HG03045 (cell line): Measurements from ENCODE around the gene CDR2.
"Not testable (repeated sequence)": the region's sequence is repeated elsewhere in the genome, so short reads cannot be mapped to it uniquely, and the experiment has no call there.

Experiments used
- ATAC-seq: cut with Tn5 transposase; IDR thresholded peaks from one replicate; pipeline ENCODE4 v1.9.1; 2021; ENCODE audit warnings: mild to moderate bottlenecking, moderate library complexity; ENCODE audit not compliant: unreplicated experiment

CDR2 gene

DNA sequence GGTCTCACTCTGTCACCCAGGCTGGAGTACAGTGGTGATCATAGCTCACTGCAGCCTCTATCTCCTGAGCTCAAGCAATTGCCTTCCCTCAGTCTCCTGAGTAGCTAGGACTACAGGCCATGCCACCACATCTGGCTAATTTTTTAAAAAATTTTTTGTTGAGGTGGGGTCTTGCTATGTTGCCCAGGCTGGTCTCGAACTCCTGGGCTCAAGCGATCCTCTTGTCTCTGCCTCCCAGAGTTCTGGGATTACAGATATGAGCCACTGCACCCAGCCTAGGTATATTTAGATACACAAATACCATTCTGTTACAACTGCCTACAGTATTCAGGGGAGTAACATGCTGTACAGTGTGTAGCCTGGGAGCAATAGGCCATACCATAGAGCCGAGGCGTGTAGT lies 62.9 kb downstream of the CDR2 start:
- ATAC-seq = no peak

DNA sequence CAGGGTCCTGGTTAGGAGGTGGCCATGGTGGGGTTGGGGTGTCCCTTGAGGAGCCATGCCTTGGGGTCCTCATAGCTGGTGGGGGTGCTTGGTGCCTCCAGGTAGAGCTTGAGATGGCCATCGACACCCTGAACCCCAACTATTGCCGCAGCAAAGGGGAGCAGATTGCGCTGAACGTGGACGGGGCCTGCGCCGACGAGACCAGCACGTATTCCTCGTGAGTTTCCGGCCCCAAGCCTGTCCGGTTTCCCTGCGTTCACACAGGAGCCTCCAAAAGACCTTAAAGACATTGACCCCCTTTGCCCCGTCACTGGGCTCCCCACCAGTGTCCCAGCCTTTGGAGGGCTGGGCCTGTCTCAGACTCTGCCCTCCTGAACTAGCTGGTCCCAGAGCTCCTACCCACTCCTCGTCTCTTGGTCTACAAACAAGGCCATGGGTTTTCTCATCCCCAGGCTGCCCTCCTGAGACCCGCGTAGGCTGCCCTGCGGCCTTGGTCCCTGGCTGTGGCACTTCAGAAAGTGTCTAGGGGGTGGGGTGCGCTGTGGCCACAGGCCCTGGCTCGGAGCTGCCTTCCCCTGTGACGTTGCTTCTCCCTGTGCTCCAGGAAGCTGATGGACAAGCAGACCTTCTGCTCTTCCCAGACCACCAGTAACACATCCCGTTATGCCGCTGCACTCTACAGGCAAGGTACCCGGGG lies 65.4 kb downstream of the CDR2 start:
- no peak for ATAC-seq

DNA sequence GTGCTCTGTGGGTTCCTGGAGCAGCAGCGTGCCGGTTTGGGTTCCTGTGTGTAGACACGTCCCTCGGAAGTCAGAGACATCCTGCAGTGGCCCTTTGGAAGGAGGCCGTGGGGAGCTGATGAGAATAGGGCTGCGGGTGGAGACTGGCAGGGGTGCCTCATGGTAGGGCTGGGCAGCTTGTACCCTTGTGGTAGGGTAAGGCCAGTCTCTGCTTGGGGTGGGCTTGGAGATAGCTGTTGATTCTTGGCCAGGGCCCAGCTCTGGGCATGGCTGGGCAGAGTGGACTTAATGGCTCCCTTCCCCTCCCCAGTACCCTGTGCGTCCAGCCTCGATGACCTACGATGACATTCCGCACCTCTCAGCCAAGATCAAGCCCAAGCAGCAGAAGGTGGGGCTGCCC lies 66.6 kb downstream of the CDR2 start:
- no peak for ATAC-seq

DNA sequence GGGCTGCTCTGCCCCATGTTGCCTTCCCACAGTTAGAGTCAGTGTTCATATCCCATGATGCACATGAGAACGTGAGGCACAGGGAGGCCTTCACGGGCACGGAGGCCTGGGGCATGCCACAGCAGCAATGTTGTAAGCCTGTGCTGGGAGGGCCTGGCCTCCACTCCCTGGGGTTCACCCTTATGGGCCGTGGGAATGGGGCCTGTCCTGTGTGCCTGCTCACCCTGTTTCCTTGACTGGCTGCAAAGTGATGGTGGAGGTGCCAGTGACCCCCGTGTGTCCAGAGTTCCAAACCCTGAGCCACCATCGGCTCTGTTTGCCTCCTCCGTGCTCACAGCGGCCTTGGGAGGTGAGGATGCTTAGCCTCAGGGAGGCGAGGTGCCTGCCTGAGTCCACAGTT lies 67.6 kb downstream of the CDR2 start:
- no peak for ATAC-seq

DNA sequence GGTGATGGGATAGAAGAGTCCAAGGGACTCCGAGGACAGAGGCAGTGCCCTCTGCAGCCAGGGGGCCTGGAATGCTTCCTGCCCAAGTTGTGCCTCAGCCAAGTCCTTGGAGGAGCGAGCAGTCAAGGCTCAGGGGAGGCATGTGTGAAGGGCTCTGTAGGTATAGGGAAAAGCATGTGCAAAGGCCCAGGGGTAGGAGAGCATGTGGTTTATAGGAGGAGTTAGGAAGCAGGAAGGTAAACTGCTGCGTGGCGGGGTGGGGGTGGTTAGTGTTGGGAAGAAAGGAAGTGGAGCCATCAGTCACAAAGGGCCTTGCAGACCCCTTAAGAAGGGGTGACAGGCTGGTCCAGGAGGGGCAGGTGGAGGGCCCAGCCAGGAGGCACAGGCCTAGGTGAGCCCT lies 70.0 kb downstream of the CDR2 start:
- ATAC-seq = no peak

DNA sequence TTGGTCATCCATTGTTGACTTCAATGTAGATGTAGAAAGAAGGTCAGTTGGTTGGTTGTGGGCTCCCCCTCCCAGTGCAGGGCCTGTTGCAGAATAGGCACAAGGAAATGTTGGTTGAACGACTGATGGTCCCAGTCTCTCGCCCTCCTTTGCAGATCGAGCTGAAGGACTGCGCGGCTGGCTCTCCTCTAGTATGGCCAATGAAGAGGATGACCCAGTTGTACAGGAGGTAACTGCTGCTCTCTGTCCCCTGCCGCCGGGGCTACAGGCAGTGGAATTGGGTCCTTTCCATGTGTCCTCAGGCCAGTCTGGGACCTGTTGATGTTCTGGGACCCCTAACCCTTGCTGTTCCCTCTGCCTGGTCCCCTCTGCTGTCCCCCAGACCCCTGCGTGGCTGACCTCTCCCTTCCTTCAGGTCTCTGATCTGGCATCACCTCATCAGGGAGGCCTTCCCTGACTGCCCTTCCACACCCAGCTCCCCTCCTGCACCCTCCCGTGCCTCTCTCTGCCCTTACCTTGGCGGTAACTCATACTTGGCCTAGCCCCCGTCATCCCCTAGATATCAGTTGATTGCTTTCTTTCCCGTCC lies 71.5 kb downstream of the CDR2 start:
- no peak for ATAC-seq

DNA sequence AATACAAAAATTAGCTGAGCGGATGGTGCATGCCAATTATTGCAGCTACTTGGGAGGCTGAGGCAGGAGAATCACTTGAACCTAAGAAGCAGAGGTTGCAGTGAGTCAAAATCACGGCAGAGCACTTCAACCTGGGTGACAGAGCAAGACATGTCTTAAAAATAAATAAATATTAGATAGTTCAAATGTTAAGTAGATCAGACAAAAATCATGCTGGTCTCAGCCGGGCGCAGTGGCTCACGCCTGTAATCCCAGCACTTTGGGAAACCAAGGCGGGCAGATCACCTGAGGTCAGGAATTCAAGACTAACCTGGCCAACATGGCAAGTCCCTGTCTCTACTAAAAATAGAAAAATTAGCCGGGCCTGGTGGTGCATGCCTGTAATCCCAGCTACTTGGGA lies 73.0 kb downstream of the CDR2 start:
- ATAC-seq = not testable (repeated sequence)

DNA sequence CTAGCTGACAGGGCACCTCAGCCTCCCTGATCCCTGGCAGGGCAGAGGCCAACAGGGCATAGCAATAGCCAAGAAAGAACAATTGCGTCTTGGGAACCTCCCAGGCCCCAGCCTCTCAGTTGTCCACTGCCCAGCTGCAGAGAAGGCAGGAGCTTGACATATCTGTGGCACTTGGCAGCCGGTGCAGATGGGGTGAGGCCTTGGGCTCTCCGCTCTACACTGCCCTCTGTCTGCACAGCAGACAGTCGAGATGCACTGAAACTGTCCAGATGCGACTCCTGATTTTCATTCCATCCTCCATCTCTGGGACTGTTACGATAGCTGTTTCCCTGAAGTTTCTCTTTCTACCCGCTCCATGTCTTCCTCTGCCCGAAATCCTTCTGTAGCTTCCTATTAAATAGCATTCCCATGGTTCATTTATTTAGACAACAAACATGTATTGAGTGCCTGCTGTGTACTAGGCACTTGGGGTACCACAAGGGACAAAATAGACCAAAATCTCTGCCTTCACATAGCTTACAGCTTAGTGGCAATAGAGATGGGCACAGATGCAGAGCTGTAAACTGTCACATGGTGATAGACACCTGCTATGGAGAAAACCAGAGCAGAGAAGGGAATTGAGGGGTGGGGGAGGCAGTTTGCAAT lies 73.9 kb downstream of the CDR2 start:
- no peak for ATAC-seq

DNA sequence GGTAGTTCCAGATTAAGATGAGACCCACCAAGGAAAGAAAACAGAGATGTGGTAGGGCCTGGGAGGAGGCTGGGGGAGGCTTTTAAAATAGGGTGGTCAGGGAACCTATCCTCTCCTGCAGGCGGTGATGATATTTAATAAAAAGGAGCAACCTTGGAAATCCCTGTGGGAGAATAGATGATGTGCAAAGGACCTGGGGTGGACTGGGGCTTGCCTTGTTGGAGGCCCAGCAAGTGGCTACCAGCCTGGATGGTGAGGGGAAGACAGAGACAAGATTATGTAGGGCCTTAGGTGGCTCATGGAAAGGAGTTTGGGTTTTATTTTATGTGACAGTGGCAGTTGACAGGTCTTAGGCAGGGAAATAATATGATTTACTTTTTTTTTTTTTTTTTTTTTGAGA lies 75.4 kb downstream of the CDR2 start:
- ATAC-seq = no peak

DNA sequence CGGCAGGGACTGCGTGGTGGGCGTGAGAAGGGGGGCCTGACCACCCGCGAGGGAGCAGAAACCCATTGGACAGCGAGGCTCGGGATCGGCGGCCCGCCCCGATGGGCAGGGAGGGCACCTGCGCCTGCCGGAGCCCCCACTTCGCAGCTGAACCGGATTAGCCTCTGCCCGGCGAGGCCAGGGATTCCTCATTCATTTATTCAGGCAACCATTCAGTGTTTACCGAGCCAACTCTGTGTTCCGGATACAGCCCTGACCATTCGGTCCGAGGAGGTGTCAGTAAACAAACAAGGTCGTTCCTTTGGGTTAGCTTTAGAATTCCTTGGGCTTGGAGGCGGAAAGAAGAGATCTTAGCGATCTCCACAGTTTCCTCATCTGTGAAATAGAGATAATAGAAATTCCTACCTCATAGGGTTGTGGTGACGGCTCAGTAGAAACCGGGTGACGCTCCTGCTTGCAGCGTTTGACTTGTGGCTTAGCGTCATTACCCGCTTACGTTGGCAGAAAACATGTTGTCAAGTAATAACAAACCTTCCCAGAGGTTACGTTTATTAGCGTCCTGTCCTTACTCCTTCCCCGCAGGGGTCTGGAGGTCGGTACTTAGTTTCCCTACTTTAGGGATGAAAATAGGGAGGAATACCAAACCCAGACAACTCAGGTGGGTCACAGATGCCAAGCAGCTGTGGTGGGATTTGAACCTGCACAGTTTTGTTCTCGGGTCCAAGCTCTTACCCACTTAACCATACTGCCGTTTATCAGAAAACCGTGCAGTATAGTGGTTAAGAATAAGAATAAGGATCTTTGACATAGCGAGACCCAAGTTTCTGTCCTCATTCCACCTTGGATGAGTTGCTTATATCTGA lies 76.3 kb downstream of the CDR2 start:
- peak; percentile 22 for ATAC-seq

DNA sequence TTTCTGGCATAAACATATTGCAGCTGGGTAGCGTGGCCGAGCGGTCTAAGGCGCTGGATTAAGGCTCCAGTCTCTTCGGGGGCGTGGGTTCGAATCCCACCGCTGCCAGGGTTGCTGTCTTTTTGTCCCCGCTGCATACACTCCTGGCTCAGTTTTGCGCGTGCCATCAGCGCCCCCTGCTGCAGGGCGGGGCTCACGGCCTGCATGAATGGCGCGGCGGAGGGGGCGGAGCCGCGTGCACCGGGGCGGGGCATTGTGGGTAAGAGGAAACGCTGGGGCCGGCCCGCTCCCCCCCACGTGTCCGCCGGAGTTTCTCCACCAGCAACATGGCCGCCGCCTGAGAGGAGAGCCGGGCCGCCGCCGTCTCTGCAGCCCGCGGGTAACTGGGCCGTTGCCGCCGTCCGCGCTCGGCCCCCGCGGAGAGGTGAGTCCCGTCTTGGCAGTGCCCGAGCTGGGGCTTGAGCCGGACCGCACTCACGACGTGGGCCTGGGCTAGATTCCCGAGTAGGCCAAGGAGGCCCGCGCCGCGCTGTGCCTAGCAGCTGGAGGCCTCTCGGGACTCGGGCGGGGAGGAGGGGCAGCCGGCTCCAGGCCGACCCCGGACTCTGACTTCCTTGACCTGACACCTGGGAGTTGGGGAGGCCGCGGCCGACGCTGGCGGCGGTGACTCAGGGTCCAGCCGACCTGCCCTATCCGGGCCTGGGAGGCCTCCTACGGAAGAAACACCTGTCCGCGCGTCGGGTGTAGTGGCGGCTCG lies 77.1 kb downstream of the CDR2 start, which contains the start of gene POLR3E:
TSS of gene POLR3E (plus strand) at position 296 of the 757 bp plus-strand sequence. CDS start 5,560 bp downstream, outside the sequence.
- ATAC-seq = peak; percentile 84

DNA sequence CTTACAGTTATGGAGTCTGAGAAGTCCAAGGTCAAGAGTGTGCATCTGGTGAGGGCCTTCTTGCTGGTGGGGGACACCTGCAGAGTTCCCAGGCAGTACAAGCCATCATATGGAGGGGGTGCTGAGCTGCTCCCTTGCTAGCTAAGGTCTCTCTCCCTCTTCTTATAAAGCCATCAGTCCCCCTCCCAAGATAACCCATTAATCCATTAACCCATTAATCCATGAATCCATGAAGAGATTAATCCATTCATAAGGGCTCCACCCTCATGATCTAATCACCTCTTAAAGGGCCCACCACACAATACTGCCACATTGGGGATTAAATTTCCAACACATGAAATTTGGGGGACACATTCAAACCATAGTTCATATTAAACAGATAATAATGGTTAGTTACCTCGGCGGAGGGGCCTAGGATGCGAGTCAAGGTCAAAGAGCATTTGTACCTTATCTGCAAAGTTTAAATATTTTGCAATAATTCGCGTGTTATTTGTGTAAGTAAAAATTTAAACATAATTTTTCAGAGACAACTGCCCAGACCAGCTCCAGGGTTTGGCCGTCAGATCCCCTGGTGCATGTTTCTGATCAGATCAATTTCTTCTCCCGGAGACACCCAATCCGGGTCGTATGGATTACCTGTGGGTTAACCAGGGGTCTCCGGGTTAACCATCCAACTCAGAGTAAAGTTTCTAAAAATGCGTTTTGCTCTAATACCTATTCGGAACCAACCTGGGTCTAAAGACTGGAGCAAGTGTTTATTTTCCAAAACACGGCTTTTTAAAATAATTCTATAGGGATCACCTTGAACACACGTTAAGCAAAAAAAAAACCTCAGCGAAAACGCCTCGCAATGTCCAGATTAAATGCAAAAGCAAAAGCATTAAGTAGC lies 78.0 kb downstream of the CDR2 start:
- ATAC-seq = no peak
